KMS-11 (cell line): Measurements from ENCODE around the gene SLC22A2.
"Not testable (repeated sequence)": the region's sequence is repeated elsewhere in the genome, so short reads cannot be mapped to it uniquely, and the experiment has no call there.

Experiments
- H2AFZ ChIP-seq: fragments of 200-600 bp; sonication (generic); 2 replicates; pipeline ENCODE4 v1.6.1; 2016; ENCODE audit warnings: antibody characterized with exemption, mixed run types, low read depth
- H3K27ac ChIP-seq: fragments of 200-600 bp; sonication (generic); 2 replicates; pipeline ENCODE4 v1.6.1; 2016; ENCODE audit warnings: mild to moderate bottlenecking, mixed run types
- H3K27me3 ChIP-seq: fragments of 200-600 bp; sonication (generic); 2 replicates; pipeline ENCODE4 v1.6.1; 2017; ENCODE audit warnings: mild to moderate bottlenecking, low read depth, mixed run types, moderate library complexity; ENCODE audit not compliant: insufficient read depth
- H3K36me3 ChIP-seq: fragments of 200-600 bp; sonication (generic); 2 replicates; pipeline ENCODE4 v1.6.1; 2017; ENCODE audit warnings: mild to moderate bottlenecking, mixed run types; ENCODE audit not compliant: insufficient read depth
- H3K4me1 ChIP-seq: fragments of 200-600 bp; sonication (generic); 2 replicates; pipeline ENCODE4 v1.6.1; 2016; ENCODE audit warnings: mild to moderate bottlenecking, low read depth, mixed run types; ENCODE audit not compliant: poor library complexity, severe bottlenecking
- H3K4me2 ChIP-seq: fragments of 200-600 bp; sonication (generic); 2 replicates; pipeline ENCODE4 v1.7.0; 2016; ENCODE audit warnings: mild to moderate bottlenecking, mixed run types
- H3K4me3 ChIP-seq: fragments of 200-600 bp; sonication (generic); IDR thresholded peaks from 2 replicates; pipeline ENCODE4 v1.6.1; 2017; ENCODE audit warnings: low read depth, low read length, mixed read lengths; ENCODE audit not compliant: insufficient read depth
- H3K79me2 ChIP-seq: fragments of 200-600 bp; sonication (generic); 2 replicates; pipeline ENCODE4 v1.6.1; 2016; ENCODE audit warnings: low read depth, mixed run types; ENCODE audit not compliant: insufficient read depth
- H3K9ac ChIP-seq: fragments of 200-600 bp; sonication (generic); 2 replicates; pipeline ENCODE4 v1.6.1; 2016; ENCODE audit warnings: mild to moderate bottlenecking, mixed run types
- H4K20me1 ChIP-seq: fragments of 200-600 bp; sonication (generic); 2 replicates; pipeline ENCODE4 v1.6.1; 2016; ENCODE audit warnings: mild to moderate bottlenecking, mixed run types; ENCODE audit not compliant: insufficient read depth
- CTCF ChIP-seq: fragments of 200-600 bp; sonication (generic); conservative IDR thresholded peaks from 2 replicates; pipeline ENCODE4 v1.6.1; 2017; ENCODE audit warnings: low read depth, mild to moderate bottlenecking, antibody characterized with exemption, low read length, moderate library complexity, mixed read lengths

The SLC22A2 gene

GRCh38 chr6:160238761-160239751, 19.6 kb downstream of the SLC22A2 start:
- Histone ChIP-seq H3K4me1 (no peaks in the 10 kb centered on the region), H3K4me3 (no peak overlapping the region), H3K4me2 (no peak overlapping the region)

GRCh38 chr6:160238278-160238711, 20.3 kb downstream of the SLC22A2 start:
- Histone ChIP-seq H3K4me2 (no peak overlapping the region), H2AFZ (no peak overlapping the region), H3K4me3 (no peak overlapping the region), H4K20me1 (no peaks in the 10 kb centered on the region), H3K9ac (no peak overlapping the region), H3K4me1 (no peaks in the 10 kb centered on the region), H3K27ac (no peak overlapping the region), H3K27me3 (no peaks in the 10 kb centered on the region), H3K79me2 (no peaks in the 10 kb centered on the region), H3K36me3 (no peaks in the 10 kb centered on the region)
- TF ChIP-seq CTCF: no peak

More at GRCh38 chr6:160238761-160239751, 19.6 kb downstream of the SLC22A2 start:
- Histone ChIP-seq H3K79me2 (no peaks in the 10 kb centered on the region), H3K27ac (no peak overlapping the region), H3K27me3 (no peaks in the 10 kb centered on the region), H4K20me1 (no peaks in the 10 kb centered on the region), H2AFZ (no peak overlapping the region), H3K9ac (no peak overlapping the region), H3K36me3 (no peaks in the 10 kb centered on the region)
- TF ChIP-seq CTCF: no peak

GRCh38 chr6:160237597-160238275, 20.9 kb downstream of the SLC22A2 start:
- not testable (repeated sequence) for H3K36me3 ChIP-seq, H3K27me3 ChIP-seq, H4K20me1 ChIP-seq, H3K4me2 ChIP-seq, H3K27ac ChIP-seq, H2AFZ ChIP-seq, H3K79me2 ChIP-seq, H3K4me3 ChIP-seq, H3K4me1 ChIP-seq, H3K9ac ChIP-seq

- not testable (repeated sequence) for H2AFZ ChIP-seq, H4K20me1 ChIP-seq, H3K4me2 ChIP-seq, H3K27ac ChIP-seq, H3K27me3 ChIP-seq, H3K36me3 ChIP-seq, H3K4me1 ChIP-seq, H3K9ac ChIP-seq, H3K79me2 ChIP-seq, H3K4me3 ChIP-seq
Observed at GRCh38 chr6:160236235-160236872, 22.3 kb downstream of the SLC22A2 start.

- H3K9ac ChIP-seq, H3K79me2 ChIP-seq, H3K4me1 ChIP-seq, H3K27ac ChIP-seq, H4K20me1 ChIP-seq, H2AFZ ChIP-seq, H3K27me3 ChIP-seq, H3K4me3 ChIP-seq, H3K4me2 ChIP-seq, H3K36me3 ChIP-seq: not testable (repeated sequence)
Observed at GRCh38 chr6:160233950-160234640, 24.5 kb downstream of the SLC22A2 start.
